ENCODE data around the gene GINS1.
A peak's percentile ranks its signal among the peaks of the same experiment; 100 is the strongest.

The GINS1 gene

DNA sequence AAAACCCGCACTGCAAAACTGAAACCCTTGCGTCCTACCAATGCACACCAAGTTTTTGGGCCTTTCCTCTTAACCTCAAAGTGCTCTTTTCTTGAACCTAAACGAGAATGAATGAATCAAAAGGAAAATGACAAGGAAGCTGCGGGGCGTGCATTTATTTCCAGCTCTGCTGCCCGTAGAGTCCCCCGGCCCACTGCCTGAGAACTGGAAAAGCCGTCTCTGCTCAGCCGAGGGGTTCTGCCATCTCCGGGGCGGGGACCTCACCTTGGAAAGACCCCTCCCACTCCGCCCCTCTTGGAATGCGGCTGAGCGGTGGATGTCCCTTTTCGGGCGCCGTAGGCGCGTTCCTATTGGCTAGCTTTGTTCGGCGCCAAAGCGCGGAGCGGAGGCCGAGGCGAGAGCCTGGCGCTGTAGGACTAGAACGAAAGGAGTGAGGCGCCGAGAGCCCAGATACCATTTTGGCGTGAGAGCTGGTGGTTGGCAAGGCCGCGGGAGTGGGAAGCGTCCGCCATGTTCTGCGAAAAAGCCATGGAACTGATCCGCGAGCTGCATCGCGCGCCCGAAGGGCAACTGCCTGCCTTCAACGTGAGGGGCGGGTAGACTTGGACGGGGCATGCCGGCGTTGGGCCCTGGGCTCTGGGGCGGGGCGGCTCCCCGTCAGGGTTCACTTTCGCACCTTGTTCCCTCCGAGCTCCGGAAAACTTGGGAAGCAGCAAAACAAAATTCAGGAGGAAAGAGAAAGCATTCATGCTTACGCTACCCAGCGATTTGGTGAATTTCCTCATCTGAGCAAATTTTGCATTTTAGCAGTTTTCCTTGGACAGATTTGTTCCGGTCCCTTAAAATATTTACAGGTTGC lies at the start of gene GINS1:
GINS1 (plus strand) TSS at position 363 of the 859 bp plus-strand sequence; CDS start at position 511, 148 bp downstream.
- peak within 1 kb of the TSS; percentile 89 for H3K4me3 ChIP-seq (ENCODE audit: low read depth, low read length)
- TF ChIP-seq, protein P1, sequence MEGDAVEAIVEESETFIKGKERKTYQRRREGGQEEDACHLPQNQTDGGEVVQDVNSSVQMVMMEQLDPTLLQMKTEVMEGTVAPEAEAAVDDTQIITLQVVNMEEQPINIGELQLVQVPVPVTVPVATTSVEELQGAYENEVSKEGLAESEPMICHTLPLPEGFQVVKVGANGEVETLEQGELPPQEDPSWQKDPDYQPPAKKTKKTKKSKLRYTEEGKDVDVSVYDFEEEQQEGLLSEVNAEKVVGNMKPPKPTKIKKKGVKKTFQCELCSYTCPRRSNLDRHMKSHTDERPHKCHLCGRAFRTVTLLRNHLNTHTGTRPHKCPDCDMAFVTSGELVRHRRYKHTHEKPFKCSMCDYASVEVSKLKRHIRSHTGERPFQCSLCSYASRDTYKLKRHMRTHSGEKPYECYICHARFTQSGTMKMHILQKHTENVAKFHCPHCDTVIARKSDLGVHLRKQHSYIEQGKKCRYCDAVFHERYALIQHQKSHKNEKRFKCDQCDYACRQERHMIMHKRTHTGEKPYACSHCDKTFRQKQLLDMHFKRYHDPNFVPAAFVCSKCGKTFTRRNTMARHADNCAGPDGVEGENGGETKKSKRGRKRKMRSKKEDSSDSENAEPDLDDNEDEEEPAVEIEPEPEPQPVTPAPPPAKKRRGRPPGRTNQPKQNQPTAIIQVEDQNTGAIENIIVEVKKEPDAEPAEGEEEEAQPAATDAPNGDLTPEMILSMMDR (IDR thresholded peaks at IDR 0.05; ENCODE audit: low read depth, low read length), result no peak

DNA sequence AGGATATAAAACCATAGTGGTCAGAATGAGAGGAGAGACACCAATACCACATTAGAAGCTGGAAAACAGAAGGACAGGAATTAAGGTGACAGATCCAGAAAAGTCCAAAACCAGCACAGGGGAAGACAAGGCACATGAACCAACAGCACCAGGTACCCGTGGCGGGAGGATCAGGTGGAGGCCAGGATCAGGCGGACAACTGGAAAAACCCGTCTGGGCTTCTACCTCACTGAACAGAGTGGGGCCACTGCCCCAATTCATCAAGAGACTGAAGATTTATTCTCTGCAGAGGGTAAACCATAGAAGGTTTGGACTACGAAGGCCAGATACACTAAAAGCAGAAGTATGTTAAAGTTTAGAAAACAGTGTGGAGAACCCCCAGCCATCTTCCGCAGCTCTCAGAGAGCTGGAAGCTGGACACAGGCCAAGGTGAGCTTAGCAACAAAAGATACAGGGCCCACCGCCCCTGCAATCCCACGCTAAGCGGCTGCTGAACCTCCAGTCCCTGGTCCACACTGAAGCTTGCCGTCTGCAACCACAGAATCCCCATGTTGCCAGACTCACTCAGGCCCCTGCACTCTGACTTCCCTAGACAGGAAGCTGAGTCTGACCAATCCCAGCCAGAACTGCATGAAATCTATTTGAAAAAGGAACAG lies 46.7 kb upstream of the GINS1 start:
- H3K4me3 ChIP-seq (ENCODE audit: low read depth, low read length), result no peak overlapping the region
- TF ChIP-seq, protein P1 (IDR thresholded peaks at IDR 0.05; ENCODE audit: low read depth, low read length), result no peak

DNA sequence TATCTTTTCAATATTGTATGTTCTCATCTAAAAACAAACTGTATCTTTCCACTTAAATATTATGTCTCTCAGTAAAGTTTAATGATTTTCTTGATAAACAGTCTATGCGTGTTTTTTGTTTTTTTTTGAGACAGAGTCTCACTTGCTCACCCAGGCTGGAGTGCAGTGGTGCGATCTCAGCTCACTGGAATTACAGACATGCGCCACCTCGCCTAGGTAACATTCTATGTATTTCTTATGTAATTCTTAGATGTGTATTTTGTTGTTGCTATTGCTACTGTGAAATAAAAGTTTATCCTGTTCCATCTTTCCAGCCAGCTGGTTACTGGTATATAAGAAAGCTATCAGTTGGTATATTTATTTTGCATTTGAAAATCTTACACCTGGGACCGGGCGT lies 46.2 kb upstream of the GINS1 start:
- TF ChIP-seq, protein P1 (IDR thresholded peaks at IDR 0.05; ENCODE audit: low read depth, low read length), result no peak
- H3K4me3 ChIP-seq (ENCODE audit: low read depth, low read length), result no peak overlapping the region

DNA sequence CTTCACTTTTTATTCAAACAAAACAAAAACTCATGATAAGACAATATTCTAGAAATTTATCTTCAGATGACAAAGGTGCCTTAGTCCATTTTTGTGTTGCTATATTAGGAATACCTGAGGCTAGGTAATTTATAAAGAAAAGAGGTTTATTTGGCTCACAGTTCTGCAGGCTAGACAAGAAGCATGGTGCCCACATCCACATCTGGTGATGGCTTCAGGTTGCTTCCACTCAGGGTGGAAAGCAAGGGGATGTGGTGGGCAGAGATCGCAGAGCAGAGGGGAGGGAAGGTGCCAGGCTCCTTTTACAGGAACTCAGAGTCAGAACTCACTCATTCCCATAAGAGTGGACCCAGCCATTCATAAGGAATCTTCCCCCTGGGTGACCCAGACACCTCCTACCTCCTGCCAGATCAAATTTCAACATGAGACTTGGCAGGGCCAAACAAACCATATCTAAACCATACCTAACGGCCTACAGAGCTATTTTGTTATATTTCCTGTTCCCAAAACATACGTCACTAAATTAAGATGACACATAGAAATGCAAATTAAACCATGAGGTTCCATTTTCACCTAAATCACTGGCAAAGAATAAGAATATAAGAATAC lies 43.2 kb upstream of the GINS1 start:
- TF ChIP-seq, protein P1 (IDR thresholded peaks at IDR 0.05; ENCODE audit: low read depth, low read length), result no peak
- no peak overlapping the region for H3K4me3 ChIP-seq (ENCODE audit: low read depth, low read length)

DNA sequence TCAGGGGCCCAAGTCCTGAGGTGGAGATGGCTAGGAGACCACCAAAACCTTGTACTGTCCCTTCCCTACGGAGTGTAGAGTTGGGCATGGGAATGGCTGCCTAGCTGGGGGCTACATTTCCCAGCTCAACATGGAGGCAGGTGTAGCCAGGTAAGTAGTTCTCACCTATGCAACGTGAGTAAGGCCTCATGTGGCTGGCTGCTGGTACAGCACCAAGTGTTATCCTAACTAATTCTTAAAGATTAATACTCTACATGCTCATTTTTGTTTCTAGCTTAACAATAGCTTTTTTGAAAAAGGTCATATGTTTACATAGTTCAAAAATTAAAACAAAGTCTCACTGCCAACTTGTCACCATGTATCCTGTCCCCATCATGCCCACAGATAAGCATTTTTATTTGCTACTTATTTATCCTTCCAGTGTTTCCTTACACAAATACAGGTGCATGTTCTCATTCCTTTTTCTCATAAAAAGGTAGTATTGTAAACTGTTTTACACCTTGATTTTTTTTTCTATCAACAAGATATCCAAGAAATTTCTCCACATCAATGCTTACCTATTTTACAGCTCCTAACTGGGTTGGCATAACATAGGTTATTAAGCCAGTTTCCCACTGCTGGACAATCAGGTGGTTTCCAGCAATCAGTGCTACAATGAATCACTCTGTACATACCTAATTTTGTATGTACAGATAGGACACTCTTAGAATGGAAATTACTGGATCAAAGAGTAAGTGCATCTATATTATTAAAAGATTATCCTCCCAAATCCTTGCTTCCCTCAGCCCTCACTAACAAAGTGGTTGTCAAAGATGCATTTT lies 42.4 kb upstream of the GINS1 start:
- no peak overlapping the region for H3K4me3 ChIP-seq (ENCODE audit: low read depth, low read length)
- TF ChIP-seq, protein P1 (IDR thresholded peaks at IDR 0.05; ENCODE audit: low read depth, low read length), result no peak

DNA sequence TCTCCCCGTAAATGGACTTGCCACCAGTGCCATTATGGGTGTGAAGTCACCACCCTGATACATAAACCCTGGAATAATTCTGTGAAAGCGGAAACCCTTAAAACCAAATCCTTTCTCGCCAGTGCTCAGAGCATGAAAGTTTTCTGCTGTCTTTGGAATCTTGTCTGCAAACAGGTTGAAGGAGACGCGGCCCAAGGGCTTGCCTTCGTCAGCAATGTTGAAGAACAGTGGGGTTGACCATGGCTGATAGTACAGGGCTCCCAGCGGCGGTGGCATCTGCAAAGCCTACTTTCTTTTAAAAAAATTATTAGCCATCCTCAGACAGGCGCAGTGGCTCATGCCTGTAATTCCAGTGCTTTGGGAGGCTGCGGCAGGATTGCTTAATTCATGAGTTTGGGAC lies 38.9 kb upstream of the GINS1 start:
- H3K4me3 ChIP-seq (ENCODE audit: low read depth, low read length), result no peak overlapping the region
- TF ChIP-seq, protein P1 (IDR thresholded peaks at IDR 0.05; ENCODE audit: low read depth, low read length), result no peak
